Activated naive CD8-positive, alpha-beta T cell treated with anti-CD3 and anti-CD28 coated beads, Interleukin-2, amount 50 U/mL, for 16 hours (primary cell): ENCODE data around the gene DNAAF5.

Experiments
- DNase-seq: peaks from one replicate; pipeline ENCODE4 v3.0.0-alpha.2; 2020; ENCODE audit warnings: low read depth, low spot score

The DNAAF5 gene

GRCh38 chr7:726084-726853 lies at the start of gene DNAAF5:
DNAAF5 (plus strand) TSS chr7:726699; CDS start chr7:726721, 22 bp downstream.
- peak; percentile 78 for DNase-seq

- no peak for DNase-seq
Measured at GRCh38 chr7:676972-677385, 49.5 kb upstream of the DNAAF5 start.

- no peak for DNase-seq
Measured at GRCh38 chr7:680411-681127, 45.9 kb upstream of the DNAAF5 start.

GRCh38 chr7:681551-682307 lies 44.8 kb upstream of the DNAAF5 start:
- DNase-seq = no peak

GRCh38 chr7:682810-683209 lies 43.7 kb upstream of the DNAAF5 start:
- DNase-seq = no peak

- no peak for DNase-seq
Measured at GRCh38 chr7:683526-684205, 42.8 kb upstream of the DNAAF5 start.

- no peak for DNase-seq
Measured at GRCh38 chr7:684416-684815, 42.1 kb upstream of the DNAAF5 start.

- no peak for DNase-seq
Measured at GRCh38 chr7:685540-685939, 41.0 kb upstream of the DNAAF5 start.

GRCh38 chr7:690478-691360 lies 35.8 kb upstream of the DNAAF5 start:
- no peak for DNase-seq

GRCh38 chr7:691361-692045 lies 35.0 kb upstream of the DNAAF5 start:
- DNase-seq = no peak

- DNase-seq = no peak
Measured at GRCh38 chr7:693280-693679, 33.2 kb upstream of the DNAAF5 start.

GRCh38 chr7:696426-696811 lies 30.1 kb upstream of the DNAAF5 start:
- DNase-seq = no peak

GRCh38 chr7:696812-697551 lies 29.5 kb upstream of the DNAAF5 start:
- DNase-seq = no peak

GRCh38 chr7:698515-699475 lies 27.7 kb upstream of the DNAAF5 start:
- DNase-seq = no peak

GRCh38 chr7:699476-700170 lies 26.9 kb upstream of the DNAAF5 start:
- no peak for DNase-seq

GRCh38 chr7:701086-701671 lies 25.3 kb upstream of the DNAAF5 start:
- no peak for DNase-seq

GRCh38 chr7:703049-703448 lies 23.4 kb upstream of the DNAAF5 start:
- DNase-seq = no peak
